ENCODE measurements around the gene SLC6A4. TPM values are rescaled to one million over a fixed set of nuclear protein-coding genes. Genes with fewer than 3 reads are reported as not detected.

The SLC6A4 gene
- total RNA-seq, 8 experiments from 2014 or later, result 0.11 to 0.62 (median 0.29) TPM

GRCh38 chr17:30251931-30252330 is 16.4 kb upstream of the SLC6A4 start:
- in situ Hi-C loops (cut with MboI; ENCODE audit: low pct_unique_long_range_greater_than_20kb in 2 of 9, low sequenced_read_pairs in 9 of 9, unreplicated experiment in 9 of 9), result no loop called here
- ATAC-seq (replicated peaks in 6 of 8), result no peak
- no peak overlapping the region for H3K27ac ChIP-seq
- H3K4me1 ChIP-seq (replicated peaks in 1 of 2), result no peaks in the 10 kb centered on the region
- H3K4me3 ChIP-seq, result no peak overlapping the region

- ATAC-seq (replicated peaks in 6 of 8), result no peak
- in situ Hi-C loops (cut with MboI; ENCODE audit: low pct_unique_long_range_greater_than_20kb in 2 of 9, low sequenced_read_pairs in 9 of 9, unreplicated experiment in 9 of 9), result no loop called here
- Histone ChIP-seq H3K27ac (no peak overlapping the region), H3K4me3 (no peak overlapping the region), H3K4me1 (replicated peaks in 1 of 2) (no peaks in the 10 kb centered on the region)
- 90 to 100% (median 100%) methylated on average over 1 to 5 of the region's 5 CpGs; no CpG with 5 or more reads in 3 of the 10 experiments for WGBS, 10 experiments
Measured at GRCh38 chr17:30249460-30249859, 14.0 kb upstream of the SLC6A4 start.

GRCh38 chr17:30248786-30249185 is 13.3 kb upstream of the SLC6A4 start:
- Histone ChIP-seq H3K27ac (no peak overlapping the region), H3K4me3 (no peak overlapping the region), H3K4me1 (replicated peaks in 1 of 2) (no peaks in the 10 kb centered on the region)
- no peak for ATAC-seq (replicated peaks in 6 of 8)
- in situ Hi-C loops (cut with MboI; ENCODE audit: low pct_unique_long_range_greater_than_20kb in 2 of 9, low sequenced_read_pairs in 9 of 9, unreplicated experiment in 9 of 9), result no loop called here
- 86 to 100% (median 100%) methylated on average over 1 to 2 of the region's 2 CpGs; no CpG with 5 or more reads in 3 of the 10 experiments for WGBS, 10 experiments

GRCh38 chr17:30246460-30246859 is 11.0 kb upstream of the SLC6A4 start:
- Histone ChIP-seq H3K4me1 (replicated peaks in 1 of 2) (no peaks in the 10 kb centered on the region), H3K4me3 (no peak overlapping the region), H3K27ac (no peak overlapping the region)
- in situ Hi-C loops (cut with MboI; ENCODE audit: low pct_unique_long_range_greater_than_20kb in 2 of 9, low sequenced_read_pairs in 9 of 9, unreplicated experiment in 9 of 9), result no loop called here
- ATAC-seq (replicated peaks in 6 of 8), result no peak
- WGBS, 10 experiments, result 86 to 100% (median 91%) methylated on average over 1 to 7 of the region's 7 CpGs

GRCh38 chr17:30244853-30245385 is 9.4 kb upstream of the SLC6A4 start:
- Histone ChIP-seq H3K4me1 (replicated peaks in 1 of 2) (no peaks in the 10 kb centered on the region), H3K27ac (no peak overlapping the region), H3K4me3 (no peak overlapping the region)
- peak in 2 of 8 experiments; percentile 87 to 96 for ATAC-seq (replicated peaks in 6 of 8)
- in situ Hi-C loops (cut with MboI; ENCODE audit: low pct_unique_long_range_greater_than_20kb in 2 of 9, low sequenced_read_pairs in 9 of 9, unreplicated experiment in 9 of 9), result no loop called here
- 15 to 85% (median 53%) methylated on average over 1 to 4 of the region's 4 CpGs; no CpG with 5 or more reads in 3 of the 10 experiments for WGBS, 10 experiments

- no peak overlapping the region for H3K4me3 ChIP-seq
- 50 to 100% (median 86%) methylated on average over 1 to 7 of the region's 8 CpGs; no CpG with 5 or more reads in 2 of the 10 experiments for WGBS, 10 experiments
- in situ Hi-C loops (cut with MboI; ENCODE audit: low pct_unique_long_range_greater_than_20kb in 2 of 9, low sequenced_read_pairs in 9 of 9, unreplicated experiment in 9 of 9), result no loop called here
- ATAC-seq (replicated peaks in 6 of 8), result no peak
- H3K27ac ChIP-seq, result no peak overlapping the region
- no peaks in the 10 kb centered on the region for H3K4me1 ChIP-seq (replicated peaks in 1 of 2)
Measured at GRCh38 chr17:30243568-30243967, 8.1 kb upstream of the SLC6A4 start.

- no peak overlapping the region for H3K4me3 ChIP-seq
- WGBS, 10 experiments, result 93 to 100% (median 100%) methylated on average over 1 to 4 of the region's 4 CpGs; no CpG with 5 or more reads in 5 of the 10 experiments
- in situ Hi-C loops (cut with MboI; ENCODE audit: low pct_unique_long_range_greater_than_20kb in 2 of 9, low sequenced_read_pairs in 9 of 9, unreplicated experiment in 9 of 9), result no loop called here
- no peak overlapping the region for H3K27ac ChIP-seq
- no peak for ATAC-seq (replicated peaks in 6 of 8)
- H3K4me1 ChIP-seq (replicated peaks in 1 of 2), result no peaks in the 10 kb centered on the region
Measured at GRCh38 chr17:30243002-30243401, 7.5 kb upstream of the SLC6A4 start.

- in situ Hi-C loops (cut with MboI; ENCODE audit: low pct_unique_long_range_greater_than_20kb in 2 of 9, low sequenced_read_pairs in 9 of 9, unreplicated experiment in 9 of 9), result no loop called here
- Histone ChIP-seq H3K4me1 (replicated peaks in 1 of 2) (peaks cover 0 to 3% of the 10 kb centered on the region in 2 donors), H3K4me3 (no peak overlapping the region), H3K27ac (no peak overlapping the region)
- 52 to 97% (median 83%) methylated on average over 2 to 6 of the region's 6 CpGs; no CpG with 5 or more reads in 3 of the 10 experiments for WGBS, 10 experiments
- ATAC-seq (replicated peaks in 6 of 8), result no peak
Measured at GRCh38 chr17:30241051-30241450, 5.6 kb upstream of the SLC6A4 start.

- Histone ChIP-seq H3K27ac (no peak overlapping the region), H3K4me3 (no peak overlapping the region), H3K4me1 (replicated peaks in 1 of 2) (peaks cover 0 to 4% of the 10 kb centered on the region in 2 donors)
- in situ Hi-C loops (cut with MboI; ENCODE audit: low pct_unique_long_range_greater_than_20kb in 2 of 9, low sequenced_read_pairs in 9 of 9, unreplicated experiment in 9 of 9), result no loop called here
- WGBS, 10 experiments, result 60 to 90% (median 79%) methylated on average over 1 to 8 of the region's 8 CpGs; no CpG with 5 or more reads in 2 of the 10 experiments
- ATAC-seq (replicated peaks in 6 of 8), result no peak
Measured at GRCh38 chr17:30240177-30240576, 4.7 kb upstream of the SLC6A4 start.

GRCh38 chr17:30239089-30239462 is 3.6 kb upstream of the SLC6A4 start:
- no peak for ATAC-seq (replicated peaks in 6 of 8)
- in situ Hi-C loops (cut with MboI; ENCODE audit: low pct_unique_long_range_greater_than_20kb in 2 of 9, low sequenced_read_pairs in 9 of 9, unreplicated experiment in 9 of 9), result no loop called here
- no peak overlapping the region for H3K4me3 ChIP-seq
- H3K4me1 ChIP-seq (replicated peaks in 1 of 2), result peaks cover 0 to 6% of the 10 kb centered on the region in 2 donors
- 20 to 100% (median 58%) methylated on average over 1 to 5 of the region's 5 CpGs; no CpG with 5 or more reads in 4 of the 10 experiments for WGBS, 10 experiments
- H3K27ac ChIP-seq, result no peak overlapping the region

GRCh38 chr17:30238387-30239088 is 3.0 kb upstream of the SLC6A4 start:
- 10 to 100% (median 44%) methylated on average over 2 to 4 of the region's 27 CpGs; no CpG with 5 or more reads in 7 of the 10 experiments for WGBS, 10 experiments
- H3K27ac ChIP-seq, result no peak overlapping the region
- peak in 5 of 8 experiments; percentile 26 to 39 (median 31) for ATAC-seq (replicated peaks in 6 of 8)
- in situ Hi-C loops (cut with MboI; ENCODE audit: low pct_unique_long_range_greater_than_20kb in 2 of 9, low sequenced_read_pairs in 9 of 9, unreplicated experiment in 9 of 9), result no loop called here
- H3K4me1 ChIP-seq (replicated peaks in 1 of 2), result peaks cover 0 to 6% of the 10 kb centered on the region in 2 donors
- no peak overlapping the region for H3K4me3 ChIP-seq

- no peak overlapping the region for H3K4me3 ChIP-seq
- no peak overlapping the region for H3K27ac ChIP-seq
- peaks cover 0 to 6% of the 10 kb centered on the region in 2 donors for H3K4me1 ChIP-seq (replicated peaks in 1 of 2)
- WGBS, 10 experiments, result 0 to 5% methylated on average over 1 to 5 of the region's 7 CpGs; no CpG with 5 or more reads in 8 of the 10 experiments
- ATAC-seq (replicated peaks in 6 of 8), result no peak
- in situ Hi-C loops (cut with MboI; ENCODE audit: low pct_unique_long_range_greater_than_20kb in 2 of 9, low sequenced_read_pairs in 9 of 9, unreplicated experiment in 9 of 9), result no loop called here
Measured at GRCh38 chr17:30238003-30238344, 2.5 kb upstream of the SLC6A4 start.

- in situ Hi-C loops (cut with MboI; ENCODE audit: low pct_unique_long_range_greater_than_20kb in 2 of 9, low sequenced_read_pairs in 9 of 9, unreplicated experiment in 9 of 9), result no loop called here
- WGBS, 10 experiments, result 17 to 46% (median 38%) methylated on average over 1 to 9 of the region's 21 CpGs; no CpG with 5 or more reads in 5 of the 10 experiments
- H3K27ac ChIP-seq, result no peak overlapping the region
- no peak overlapping the region for H3K4me3 ChIP-seq
- peak in 2 of 8 experiments; percentile 6 to 15 for ATAC-seq (replicated peaks in 6 of 8)
- H3K4me1 ChIP-seq (replicated peaks in 1 of 2), result peaks cover 0 to 6% of the 10 kb centered on the region in 2 donors
Measured at GRCh38 chr17:30237296-30238002, 2.0 kb upstream of the SLC6A4 start.

Data from motor neuron (in vitro differentiated cells).